Karpas-422 (cell line): ENCODE data around the gene CELF4. TPM values are rescaled to one million over a fixed set of nuclear protein-coding genes. Genes with fewer than 3 reads are reported as not detected.

Source experiments
- DNase-seq: peaks from one replicate; pipeline ENCODE4 v3.0.0-alpha.2; 2015
- H2AFZ ChIP-seq: fragments of 200-600 bp; sonication (generic); 2 replicates; pipeline ENCODE4 v1.6.1; 2014; ENCODE audit warnings: antibody characterized with exemption, low read length, mixed read lengths
- H3K27ac ChIP-seq: fragments of 200-600 bp; sonication (generic); 2 replicates; pipeline ENCODE4 v1.5.1; 2014; ENCODE audit warnings: mild to moderate bottlenecking, low read length, moderate library complexity
- H3K27me3 ChIP-seq: fragments of 200-600 bp; sonication (generic); 2 replicates; pipeline ENCODE4 v1.6.1; 2014; ENCODE audit warnings: low read length, mixed read lengths
- H3K36me3 ChIP-seq: fragments of 200-600 bp; sonication (generic); 2 replicates; pipeline ENCODE4 v1.6.1; 2014; ENCODE audit warnings: low read length, mixed read lengths; ENCODE audit not compliant: insufficient read depth
- H3K4me1 ChIP-seq: fragments of 200-600 bp; sonication (generic); 2 replicates; pipeline ENCODE4 v1.6.1; 2014; ENCODE audit warnings: mild to moderate bottlenecking, low read length, mixed read lengths
- H3K4me2 ChIP-seq: fragments of 200-600 bp; sonication (generic); 2 replicates; pipeline ENCODE4 v1.6.1; 2014; ENCODE audit warnings: low read length, low read depth, mild to moderate bottlenecking; ENCODE audit not compliant: poor library complexity, severe bottlenecking
- H3K4me3 ChIP-seq: fragments of 200-600 bp; sonication (generic); 2 replicates; pipeline ENCODE4 v1.5.1; 2014; ENCODE audit warnings: mild to moderate bottlenecking, antibody characterized with exemption, low read length, mixed read lengths
- H3K79me2 ChIP-seq: fragments of 200-600 bp; sonication (generic); 2 replicates; pipeline ENCODE4 v1.6.1; 2014; ENCODE audit warnings: mild to moderate bottlenecking, low read length, mixed read lengths
- H3K9ac ChIP-seq: fragments of 200-600 bp; sonication (generic); 2 replicates; pipeline ENCODE4 v1.6.0; 2014; ENCODE audit warnings: low read length
- H3K9me2 ChIP-seq: fragments of 200-600 bp; sonication (generic), shearing (Covaris generic); replicated peaks from 2 replicates; pipeline ENCODE4 v1.6.0; 2014; ENCODE audit warnings: mild to moderate bottlenecking, low read length, moderate library complexity; ENCODE audit not compliant: insufficient read depth
- H3K9me3 ChIP-seq: fragments of 300-700, 200-600 bp; sonication (generic); 2 replicates; pipeline ENCODE4 v1.6.1; 2014; ENCODE audit warnings: low read length, mixed read lengths
- H4K20me1 ChIP-seq: fragments of 200-600 bp; sonication (generic); 2 replicates; pipeline ENCODE4 v1.6.1; 2014; ENCODE audit warnings: mild to moderate bottlenecking, antibody characterized with exemption, low read length, low read depth; ENCODE audit not compliant: insufficient read depth
- total RNA-seq: library from RNA; depleted of rRNA; stranded (reverse); fragments of >200 nt; shearing (Covaris generic); gene quantifications from 2 replicates; pipeline ENCODE4 v1.2.3, GENCODE V29; 2014; ENCODE audit warnings: low replicate concordance

The CELF4 gene
- total RNA-seq, 1 experiment from 2014 or later: not detected

DNA sequence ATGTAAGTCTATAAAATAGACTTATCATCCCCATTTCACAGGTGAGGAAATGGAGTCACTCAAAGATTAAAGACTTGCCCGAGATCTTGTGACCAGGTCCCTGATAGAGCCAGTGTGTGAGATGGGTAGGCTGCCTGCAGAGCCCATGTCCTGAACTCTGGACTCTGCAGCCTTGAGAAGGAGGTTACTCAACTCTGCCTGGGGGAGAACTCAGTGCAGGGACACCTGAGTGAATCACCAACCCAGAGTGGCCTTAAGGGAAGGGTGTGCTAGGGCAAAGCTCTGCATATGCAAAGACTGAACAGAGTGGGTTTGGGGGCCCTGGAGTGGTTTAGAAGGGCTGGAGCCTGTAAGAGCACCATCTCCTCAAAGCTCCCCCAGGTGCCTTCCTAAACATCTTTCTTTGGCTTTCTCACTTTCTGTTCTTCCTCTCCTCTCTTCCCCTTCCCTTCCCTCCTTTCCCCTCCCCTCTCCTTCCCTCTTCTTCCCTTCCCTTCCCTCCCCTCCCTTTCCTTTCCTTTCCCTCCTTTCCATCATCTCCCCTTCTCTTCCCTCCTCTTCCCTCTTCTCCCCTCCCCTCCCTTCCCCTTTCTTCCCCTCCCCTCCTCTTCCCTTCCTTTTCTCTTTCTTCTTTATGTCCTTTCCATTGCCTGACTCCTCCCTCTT, 67.6 kb downstream of the CELF4 start:
- no peak for DNase-seq

DNA sequence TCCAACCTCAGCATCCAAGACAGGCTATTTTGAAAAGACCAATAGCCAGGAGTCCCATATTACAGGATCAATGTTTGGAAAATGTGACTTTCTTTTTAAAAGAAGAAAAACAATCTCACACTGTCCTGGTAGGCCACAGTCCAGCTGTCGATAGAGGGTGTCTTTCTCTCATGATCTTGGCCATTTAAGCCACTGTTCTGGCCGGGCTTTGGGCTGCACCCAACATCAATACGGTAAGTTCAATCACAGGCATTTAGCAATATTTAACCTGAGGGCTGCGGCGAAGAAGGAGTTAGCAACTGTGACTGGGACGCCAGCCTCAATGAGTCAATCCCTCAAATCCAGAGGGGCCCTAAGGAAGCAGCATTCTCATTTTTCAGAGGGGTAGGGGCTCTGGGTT, 69.0 kb downstream of the CELF4 start:
- Histone ChIP-seq H3K36me3 (no peaks in the 10 kb centered on the region), H3K4me3 (no peak overlapping the region), H3K9me2 (no peaks in the 10 kb centered on the region), H3K79me2 (no peaks in the 10 kb centered on the region), H3K9ac (no peak overlapping the region), H3K4me2 (no peak overlapping the region), H3K27me3 (no peaks in the 10 kb centered on the region), H3K4me1 (no peaks in the 10 kb centered on the region), H3K27ac (no peak overlapping the region), H3K9me3 (no peaks in the 10 kb centered on the region), H2AFZ (no peak overlapping the region), H4K20me1 (no peaks in the 10 kb centered on the region)
- no peak for DNase-seq

More for the DNA sequence above, 67.6 kb downstream of the CELF4 start:
- Histone ChIP-seq H3K9ac (no peak overlapping the region), H3K4me3 (no peak overlapping the region), H3K4me1 (no peaks in the 10 kb centered on the region), H3K79me2 (no peaks in the 10 kb centered on the region), H3K9me3 (no peaks in the 10 kb centered on the region), H3K9me2 (no peaks in the 10 kb centered on the region), H3K4me2 (no peak overlapping the region), H3K36me3 (no peaks in the 10 kb centered on the region), H3K27ac (no peak overlapping the region), H2AFZ (no peak overlapping the region), H3K27me3 (no peaks in the 10 kb centered on the region), H4K20me1 (no peaks in the 10 kb centered on the region)

DNA sequence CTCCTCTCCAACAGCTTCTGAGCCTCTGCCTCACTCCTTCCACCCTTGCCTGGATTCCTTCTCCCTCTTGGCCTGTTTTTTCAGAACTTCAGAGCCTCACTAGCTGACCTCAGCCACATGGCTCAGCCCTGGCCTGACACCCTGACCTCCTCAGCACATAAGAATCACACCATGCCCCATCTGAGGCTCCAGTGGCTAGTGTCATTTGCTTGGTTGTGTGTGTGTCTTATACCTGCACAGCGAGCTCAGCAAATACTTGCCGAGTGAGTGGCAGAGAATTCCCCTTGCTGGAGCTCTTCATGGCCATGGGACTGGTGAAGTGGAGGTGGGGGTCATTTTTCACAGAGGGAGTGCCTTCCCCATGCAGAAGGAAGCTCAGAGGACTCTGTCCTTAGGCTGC, 70.2 kb downstream of the CELF4 start:
- Histone ChIP-seq H3K79me2 (no peaks in the 10 kb centered on the region), H4K20me1 (no peaks in the 10 kb centered on the region), H3K9me2 (no peaks in the 10 kb centered on the region), H2AFZ (no peak overlapping the region), H3K9ac (no peak overlapping the region), H3K27me3 (no peaks in the 10 kb centered on the region), H3K4me1 (no peaks in the 10 kb centered on the region), H3K4me3 (no peak overlapping the region), H3K36me3 (no peaks in the 10 kb centered on the region), H3K9me3 (no peaks in the 10 kb centered on the region), H3K4me2 (no peak overlapping the region), H3K27ac (no peak overlapping the region)
- no peak for DNase-seq

GRCh38 chr18:37494406-37494805, 71.2 kb downstream of the CELF4 start:
- H3K4me3 ChIP-seq: no peak overlapping the region

DNA sequence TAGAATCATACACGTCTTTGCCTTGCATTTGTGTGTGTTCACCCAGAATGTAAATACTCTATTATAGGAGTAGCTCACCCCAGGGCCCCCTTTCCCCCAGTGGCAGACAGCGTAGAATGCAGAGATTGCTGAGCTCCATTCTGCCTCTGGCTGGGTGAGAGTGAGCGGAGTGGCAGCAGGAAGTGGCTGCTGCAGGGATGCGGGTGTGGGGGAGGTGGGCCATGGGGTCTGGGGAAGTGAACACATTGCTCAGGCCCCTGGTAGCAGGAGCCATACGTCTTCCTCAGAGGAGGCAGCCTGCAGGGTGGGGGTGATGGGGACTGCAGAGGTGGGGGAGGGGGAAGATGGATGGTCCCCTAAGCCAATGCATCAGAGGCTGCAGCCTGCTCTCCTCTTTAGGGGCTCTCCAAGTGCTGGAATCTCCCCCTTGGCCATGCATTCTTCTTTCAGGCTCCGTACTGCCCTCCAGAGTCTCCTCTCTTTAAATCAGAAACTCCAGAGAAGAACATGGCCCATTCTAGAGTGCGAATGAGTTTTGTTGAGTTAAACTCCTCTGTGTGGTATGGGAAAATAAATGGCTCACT, 72.2 kb downstream of the CELF4 start:
- Histone ChIP-seq H3K27ac (no peak overlapping the region), H2AFZ (no peak overlapping the region), H3K27me3 (no peaks in the 10 kb centered on the region), H3K79me2 (no peaks in the 10 kb centered on the region), H3K4me3 (no peak overlapping the region), H3K4me1 (no peaks in the 10 kb centered on the region), H3K9me2 (no peaks in the 10 kb centered on the region), H3K9ac (no peak overlapping the region), H3K4me2 (no peak overlapping the region), H4K20me1 (no peaks in the 10 kb centered on the region), H3K36me3 (no peaks in the 10 kb centered on the region), H3K9me3 (no peaks in the 10 kb centered on the region)
- no peak for DNase-seq

More at GRCh38 chr18:37494406-37494805, 71.2 kb downstream of the CELF4 start:
- Histone ChIP-seq H2AFZ (no peak overlapping the region), H3K9me3 (no peaks in the 10 kb centered on the region), H3K79me2 (no peaks in the 10 kb centered on the region), H3K27me3 (no peaks in the 10 kb centered on the region), H3K36me3 (no peaks in the 10 kb centered on the region), H4K20me1 (no peaks in the 10 kb centered on the region), H3K4me2 (no peak overlapping the region), H3K4me1 (no peaks in the 10 kb centered on the region), H3K9me2 (no peaks in the 10 kb centered on the region), H3K9ac (no peak overlapping the region), H3K27ac (no peak overlapping the region)
- no peak for DNase-seq

DNA sequence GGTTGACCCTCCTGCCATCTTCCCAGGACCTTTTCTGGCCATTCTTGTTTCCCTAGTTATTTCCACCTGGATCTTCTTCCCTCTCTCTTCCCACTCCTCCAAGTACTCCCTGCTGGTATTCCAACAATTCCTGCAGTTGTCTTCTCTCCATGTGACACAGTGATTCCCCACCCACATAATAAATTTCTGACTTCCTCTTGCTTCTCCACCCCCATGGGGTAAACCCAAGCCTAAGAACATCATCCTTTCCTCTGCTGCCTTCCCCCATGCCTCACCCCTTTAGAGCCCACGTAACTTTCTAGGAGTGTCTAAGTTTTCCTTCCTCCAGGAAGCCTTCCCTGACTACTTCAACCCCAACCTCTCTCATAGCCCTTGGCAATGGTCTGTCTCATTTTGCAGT, 72.6 kb downstream of the CELF4 start:
- no peak overlapping the region for H2AFZ ChIP-seq

DNA sequence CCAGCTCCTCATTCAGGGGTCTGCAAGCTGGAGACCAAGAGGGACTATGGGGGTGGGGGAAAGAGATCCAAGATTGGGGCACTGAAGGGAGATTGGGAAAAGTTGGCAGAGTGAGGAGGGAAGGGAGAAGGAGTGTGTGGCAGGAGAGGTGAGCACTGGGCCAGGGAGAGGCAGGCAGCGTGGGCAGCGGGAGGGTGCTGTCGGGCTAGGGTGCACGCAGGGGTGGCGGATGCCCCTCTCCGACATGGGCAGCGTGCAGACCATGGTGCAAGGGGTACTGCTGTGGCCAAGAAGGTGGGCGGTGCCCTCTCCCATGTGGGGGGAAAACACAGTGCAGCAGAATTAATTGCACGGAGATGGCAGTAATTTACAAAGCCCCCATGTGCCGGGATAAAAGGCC, 74.1 kb downstream of the CELF4 start:
- H3K4me1 ChIP-seq: no peaks in the 10 kb centered on the region
- no peak overlapping the region for H3K4me3 ChIP-seq
- no peak overlapping the region for H2AFZ ChIP-seq
- no peaks in the 10 kb centered on the region for H3K9me2 ChIP-seq
- H3K9me3 ChIP-seq: no peaks in the 10 kb centered on the region
- no peak for DNase-seq
- no peak overlapping the region for H3K4me2 ChIP-seq
- H3K36me3 ChIP-seq: no peaks in the 10 kb centered on the region
- no peaks in the 10 kb centered on the region for H4K20me1 ChIP-seq
- H3K27ac ChIP-seq: no peak overlapping the region
- no peak overlapping the region for H3K9ac ChIP-seq
- H3K27me3 ChIP-seq: no peaks in the 10 kb centered on the region
- no peaks in the 10 kb centered on the region for H3K79me2 ChIP-seq

More for the DNA sequence above, 72.6 kb downstream of the CELF4 start:
- Histone ChIP-seq H3K4me2 (no peak overlapping the region), H3K9me2 (no peaks in the 10 kb centered on the region), H3K4me3 (no peak overlapping the region), H3K9ac (no peak overlapping the region), H3K79me2 (no peaks in the 10 kb centered on the region), H3K4me1 (no peaks in the 10 kb centered on the region), H3K27me3 (no peaks in the 10 kb centered on the region), H4K20me1 (no peaks in the 10 kb centered on the region), H3K27ac (no peak overlapping the region), H3K9me3 (no peaks in the 10 kb centered on the region), H3K36me3 (no peaks in the 10 kb centered on the region)
- no peak for DNase-seq

GRCh38 chr18:37489998-37490397, 75.6 kb downstream of the CELF4 start:
- no peak for DNase-seq
- H3K9ac ChIP-seq: no peak overlapping the region
- no peaks in the 10 kb centered on the region for H4K20me1 ChIP-seq
- no peaks in the 10 kb centered on the region for H3K36me3 ChIP-seq
- H3K4me2 ChIP-seq: no peak overlapping the region
- no peaks in the 10 kb centered on the region for H3K27me3 ChIP-seq
- no peaks in the 10 kb centered on the region for H3K79me2 ChIP-seq
- no peaks in the 10 kb centered on the region for H3K9me3 ChIP-seq
- H3K9me2 ChIP-seq: no peaks in the 10 kb centered on the region
- H2AFZ ChIP-seq: no peak overlapping the region
- no peak overlapping the region for H3K27ac ChIP-seq
- H3K4me1 ChIP-seq: no peaks in the 10 kb centered on the region
- H3K4me3 ChIP-seq: no peak overlapping the region
